NCI-H526 treated with DMSO at 0.1 percent for 48 hours (cell line): ENCODE data around the gene CC2D1A.

Experiments used
- DNase-seq: peaks from one replicate; lab custom pipeline; 2025; lab: John Stamatoyannopoulos, UW

CC2D1A gene

GRCh38 chr19:13905634-13906520, at the start of gene CC2D1A, which contains the start of gene BRME1:
Gene CC2D1A (plus strand): TSS chr19:13906201. CDS start chr19:13906442, 241 bp downstream.
Gene BRME1 (minus strand): TSS chr19:13906117. CDS start chr19:13904892, 1,225 bp downstream.
- DNase-seq = peak; percentile 42

GRCh38 chr19:13856497-13856896, 49.5 kb upstream of the CC2D1A start:
- no peak for DNase-seq

GRCh38 chr19:13859361-13859880, 46.6 kb upstream of the CC2D1A start:
- DNase-seq = no peak

- DNase-seq = no peak
Measured at GRCh38 chr19:13860679-13861391, 45.2 kb upstream of the CC2D1A start.

DNA sequence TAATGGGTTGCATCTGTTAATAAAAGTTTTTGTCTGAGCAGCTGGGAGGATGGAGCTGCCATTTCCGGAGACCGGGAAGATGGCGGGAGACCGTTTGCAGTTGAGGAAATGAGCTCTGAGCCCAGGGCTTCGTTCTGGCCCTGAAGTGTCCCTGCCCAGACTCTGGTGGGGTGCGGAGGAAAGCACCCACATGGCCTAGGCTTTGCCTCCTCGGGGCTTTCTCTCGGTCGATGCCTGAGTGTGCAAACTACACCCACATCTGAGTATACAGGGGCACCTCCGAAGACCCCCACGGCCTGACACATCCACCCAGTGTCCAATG, 44.6 kb upstream of the CC2D1A start:
- no peak for DNase-seq

DNA sequence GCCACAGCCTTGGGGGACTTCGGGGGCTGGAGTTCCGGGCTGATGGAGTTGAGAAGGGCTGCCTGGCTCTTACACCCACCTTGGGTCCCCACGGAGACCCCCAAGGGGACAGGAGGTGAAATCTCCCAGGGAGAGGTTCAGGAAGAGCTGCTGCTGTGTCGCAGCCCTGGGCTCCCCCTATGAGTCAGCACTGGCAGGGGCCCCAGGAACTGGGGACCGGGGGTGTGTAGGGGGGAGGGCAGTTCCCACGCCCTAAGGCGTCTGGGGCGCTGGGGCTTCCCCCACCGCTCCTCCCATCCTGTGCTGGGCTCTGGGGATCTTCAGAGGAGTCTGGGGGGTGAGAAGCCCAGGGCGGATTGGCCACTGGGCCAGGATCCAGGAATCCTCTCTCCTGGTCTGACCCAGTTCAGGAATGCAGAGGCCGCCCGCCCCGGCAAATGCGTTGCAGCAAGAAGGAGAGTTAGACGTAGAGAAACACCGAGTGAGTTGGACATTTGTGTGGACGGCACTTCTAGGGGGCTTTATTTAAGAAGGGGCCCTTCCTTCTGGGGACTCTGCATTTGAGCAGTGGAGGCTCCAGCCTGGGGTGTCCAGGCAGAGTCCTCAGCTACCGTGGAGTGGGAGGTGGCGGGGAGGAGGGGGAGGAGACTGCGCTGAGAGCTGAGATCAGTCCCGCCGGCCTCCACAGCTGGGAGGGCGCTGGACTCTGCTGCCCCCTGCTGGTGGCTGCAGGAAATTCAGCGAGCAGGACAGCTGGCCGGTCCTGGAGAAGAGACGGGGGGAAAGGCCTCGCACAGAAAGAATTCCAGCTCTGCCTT, 44.1 kb upstream of the CC2D1A start:
- no peak for DNase-seq

DNA sequence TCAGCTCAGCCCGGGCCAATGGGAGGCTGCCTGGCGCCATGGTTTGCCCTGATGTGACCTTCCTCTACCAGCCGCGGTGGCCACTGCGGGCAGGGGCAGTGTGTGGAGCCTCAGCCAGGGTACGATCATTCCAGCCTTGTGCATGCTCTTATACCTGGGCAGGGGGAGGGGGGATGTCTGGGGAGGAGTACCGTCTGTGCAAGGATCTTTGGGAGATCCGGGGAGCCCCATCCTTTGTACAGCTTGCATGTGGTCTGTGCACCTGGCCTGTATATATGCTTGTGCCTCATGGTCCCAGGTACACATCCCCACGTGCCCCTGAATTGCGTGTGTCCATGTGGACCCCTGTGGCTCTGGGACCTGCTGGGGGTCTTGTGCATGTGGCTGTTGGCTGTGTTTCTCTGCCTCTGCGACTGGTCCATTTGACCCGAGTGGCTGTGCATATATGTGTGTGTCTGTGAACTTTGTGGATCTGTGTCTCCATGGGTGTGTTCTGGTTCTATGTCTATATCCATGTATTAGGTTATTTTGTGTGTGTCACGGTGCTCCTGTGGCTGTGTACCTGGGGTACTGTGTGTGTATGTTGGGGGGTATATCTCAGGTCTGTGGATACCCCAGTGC, 41.8 kb upstream of the CC2D1A start:
- DNase-seq = no peak

GRCh38 chr19:13864667-13865570, 41.1 kb upstream of the CC2D1A start:
- no peak for DNase-seq

GRCh38 chr19:13865571-13866462, 40.2 kb upstream of the CC2D1A start:
- no peak for DNase-seq

DNA sequence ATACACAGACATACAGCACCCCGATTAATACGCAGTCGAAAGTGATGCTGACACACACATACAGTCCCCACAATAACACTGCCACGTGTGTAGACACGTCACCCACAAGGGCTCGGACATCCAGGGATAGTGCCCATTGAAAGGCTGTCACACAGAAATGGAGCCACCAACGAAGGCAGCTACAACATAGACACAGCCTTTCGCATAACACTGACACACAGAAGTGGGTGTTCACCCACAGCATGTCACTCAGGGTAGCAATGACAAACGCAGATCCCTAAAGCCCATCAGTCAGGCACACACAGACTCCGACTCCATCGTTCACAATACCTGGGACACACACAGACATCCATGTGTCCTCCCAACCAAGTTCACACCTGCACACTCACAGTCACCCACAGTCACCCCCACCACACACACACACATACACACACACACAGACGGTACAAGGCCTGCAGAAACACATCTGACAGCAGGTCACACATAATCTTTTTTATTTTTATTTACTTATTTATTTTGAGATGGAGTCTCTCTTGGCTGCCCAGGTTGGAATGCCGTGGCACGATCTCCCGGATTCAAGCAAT, 39.4 kb upstream of the CC2D1A start:
- DNase-seq = no peak

DNA sequence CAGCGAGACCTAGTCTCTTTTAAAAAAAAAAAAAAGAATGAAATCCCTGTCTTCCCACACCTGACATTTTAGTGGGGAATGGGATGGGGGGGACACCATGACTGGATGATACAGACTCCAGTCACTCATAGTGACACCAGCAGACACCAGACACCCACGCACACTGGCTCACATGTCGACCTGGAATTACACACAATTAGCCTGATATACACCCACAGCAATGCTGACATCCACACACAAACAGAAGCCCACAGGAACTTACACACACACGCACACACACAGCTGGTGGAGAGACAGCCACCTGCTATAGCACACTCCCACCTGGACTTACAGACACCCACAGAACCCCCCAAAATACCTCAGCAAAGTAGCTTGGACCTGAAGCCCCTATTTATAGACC, 37.3 kb upstream of the CC2D1A start:
- DNase-seq = no peak

- DNase-seq = no peak
Measured at GRCh38 chr19:13869281-13869680, 36.7 kb upstream of the CC2D1A start.

DNA sequence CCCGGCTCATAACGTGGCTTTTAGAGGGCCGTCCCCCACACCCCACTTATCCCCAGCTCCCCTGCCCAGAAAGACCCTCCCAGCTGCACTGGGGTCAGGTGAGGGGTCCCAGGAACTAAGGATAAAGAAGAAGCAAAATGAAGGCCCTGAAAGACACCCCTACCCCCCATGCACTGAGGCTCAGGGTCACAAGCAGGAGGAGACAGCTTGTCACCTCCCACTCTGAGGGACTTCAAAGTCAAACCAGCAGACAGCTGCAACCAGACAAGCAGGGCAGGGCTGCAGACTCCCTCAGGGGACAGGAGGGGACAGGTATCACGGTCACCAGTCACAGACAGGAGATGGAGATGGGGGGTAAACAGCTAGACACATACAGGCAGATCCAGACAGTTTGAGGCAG, 35.1 kb upstream of the CC2D1A start:
- no peak for DNase-seq

- DNase-seq = no peak
Measured at GRCh38 chr19:13872339-13872694, 33.7 kb upstream of the CC2D1A start.

DNA sequence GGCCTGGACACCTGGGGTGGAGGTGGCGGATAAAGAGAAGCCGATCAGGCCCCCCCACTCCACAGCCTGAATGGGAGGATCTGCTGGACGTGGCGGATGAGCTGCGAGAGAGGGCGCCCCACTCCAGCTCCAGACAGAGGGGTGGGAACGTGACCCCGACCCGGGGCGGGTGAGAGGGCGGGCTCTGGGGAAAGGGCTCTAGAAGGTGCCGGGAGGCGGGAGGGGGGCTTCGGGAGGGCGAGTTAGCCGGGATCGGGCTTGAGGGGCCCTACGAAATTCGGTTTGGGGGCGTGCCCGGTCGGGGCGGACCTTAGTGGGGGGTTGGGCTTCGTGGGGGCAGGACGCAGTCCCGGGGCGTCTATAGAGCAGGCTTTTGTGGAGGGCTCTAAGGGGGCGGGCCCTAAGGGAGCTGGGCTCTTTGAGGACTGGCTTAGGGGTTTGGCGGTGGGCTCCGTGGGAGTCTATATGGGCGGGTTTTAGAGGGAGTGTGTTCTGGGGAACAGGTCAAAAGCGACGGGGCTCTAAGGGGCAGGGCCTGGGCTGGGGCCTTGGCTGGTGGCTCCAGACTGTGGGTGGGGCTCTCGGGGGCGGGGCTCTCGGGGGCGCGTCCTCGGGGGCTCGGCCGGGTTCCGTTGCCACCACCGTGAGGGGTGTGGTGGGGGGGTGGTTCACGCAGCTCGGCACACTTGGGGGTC, 33.2 kb upstream of the CC2D1A start:
- no peak for DNase-seq

GRCh38 chr19:13873834-13874515, 32.0 kb upstream of the CC2D1A start:
- DNase-seq = no peak

DNA sequence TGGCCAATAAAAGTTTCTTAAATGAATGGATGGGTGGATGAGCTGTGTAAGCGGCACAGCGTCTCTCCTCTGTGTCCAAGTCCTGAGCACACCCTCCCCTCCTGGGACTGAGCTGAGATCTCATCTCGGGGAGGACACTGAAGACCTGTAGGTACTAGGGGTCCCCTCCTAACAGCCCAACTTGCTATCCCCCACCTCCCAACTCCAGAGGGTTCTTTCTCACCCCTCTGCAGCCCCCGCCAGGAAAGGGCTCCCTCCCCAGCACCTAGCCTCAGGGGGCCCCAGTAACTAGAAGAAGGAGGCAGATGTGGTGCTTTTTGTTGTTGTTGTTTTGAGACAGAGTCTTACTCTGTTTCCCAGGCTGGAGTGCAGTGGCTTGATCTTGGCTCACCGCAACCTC, 30.2 kb upstream of the CC2D1A start:
- no peak for DNase-seq

GRCh38 chr19:13876834-13877233, 29.2 kb upstream of the CC2D1A start, which contains the start of gene NANOS3:
Gene NANOS3 (plus strand): TSS chr19:13877134. CDS start chr19:13877249, 115 bp downstream.
- DNase-seq = no peak
